ENCODE measurements around the gene LYPD4. TPM values are rescaled to one million over a fixed set of nuclear protein-coding genes. Genes with fewer than 3 reads are reported as not detected.

Gene LYPD4
- total and polyA plus RNA-seq, 2 donors (not counting 1 experiment from before 2014, with no cell fraction given): not detected

- Histone ChIP-seq H3K4me3 (replicated peaks in 1 of 4; ENCODE audit: control extremely low read depth in 1 of 4, insufficient read depth in 1 of 4, low read depth in 3 of 4, low read length in 4 of 4) (no peak overlapping the region), H2AFZ (ENCODE audit: low read length) (no peak overlapping the region), H3K4me2 (ENCODE audit: extremely low read depth, insufficient read depth, low read length) (no peak overlapping the region), H3K79me2 (ENCODE audit: control insufficient read depth, insufficient read depth, low read length) (no peaks in the 10 kb centered on the region), H3K9me3 (ENCODE audit: control insufficient read depth, insufficient read depth, low read depth, low read length) (no peaks in the 10 kb centered on the region), H3K27ac (ENCODE audit: insufficient read depth, low read length) (no peak overlapping the region), H4K20me1 (ENCODE audit: control insufficient read depth, extremely low read depth, insufficient read depth, low read length) (no peaks in the 10 kb centered on the region), H3K4me1 (ENCODE audit: control insufficient read depth, extremely low read depth, insufficient read depth, low read length) (no peaks in the 10 kb centered on the region), H3K36me3 (ENCODE audit: control insufficient read depth, insufficient read depth, low read length) (no peaks in the 10 kb centered on the region), H3K27me3 (ENCODE audit: control insufficient read depth, insufficient read depth, low read length) (peaks cover 10% of the 10 kb centered on the region), H3K9ac (ENCODE audit: insufficient read depth, low read length) (no peak overlapping the region)
- TF ChIP-seq CTCF (conservative IDR thresholded peaks at IDR 0.05 in 1 of 2, IDR thresholded peaks at IDR 0.05 in 1 of 2; ENCODE audit: low read depth in 1 of 2, low read length in 2 of 2) (no peak), EZH2 (IDR thresholded peaks at IDR 0.05; ENCODE audit: low read length, missing control alignments) (no peak)
- no peak for DNase-seq (ENCODE audit: low read depth in 2 of 2)
Observed at GRCh38 chr19:41837981-41838708, 6.3 kb downstream of the LYPD4 start.

GRCh38 chr19:41821003-41821735, 23.3 kb downstream of the LYPD4 start:
- no peak overlapping the region for H3K9ac ChIP-seq (ENCODE audit: insufficient read depth, low read length)
- DNase-seq (ENCODE audit: low read depth in 2 of 2): peak; percentile 10 to 15
- no peaks in the 10 kb centered on the region for H3K27me3 ChIP-seq (ENCODE audit: control insufficient read depth, insufficient read depth, low read length)
- TF ChIP-seq EZH2 (IDR thresholded peaks at IDR 0.05; ENCODE audit: low read length, missing control alignments) (no peak), CTCF (conservative IDR thresholded peaks at IDR 0.05 in 1 of 2, IDR thresholded peaks at IDR 0.05 in 1 of 2; ENCODE audit: low read depth in 1 of 2, low read length in 2 of 2) (peak; percentile 37 to 50)
- no peak overlapping the region for H3K27ac ChIP-seq (ENCODE audit: insufficient read depth, low read length)
- H3K4me3 ChIP-seq (replicated peaks in 1 of 4; ENCODE audit: control extremely low read depth in 1 of 4, insufficient read depth in 1 of 4, low read depth in 3 of 4, low read length in 4 of 4): no peak overlapping the region
- H2AFZ ChIP-seq (ENCODE audit: low read length): no peak overlapping the region
- H3K4me2 ChIP-seq (ENCODE audit: extremely low read depth, insufficient read depth, low read length): no peak overlapping the region
- no peaks in the 10 kb centered on the region for H3K79me2 ChIP-seq (ENCODE audit: control insufficient read depth, insufficient read depth, low read length)
- no peaks in the 10 kb centered on the region for H4K20me1 ChIP-seq (ENCODE audit: control insufficient read depth, extremely low read depth, insufficient read depth, low read length)
- H3K4me1 ChIP-seq (ENCODE audit: control insufficient read depth, extremely low read depth, insufficient read depth, low read length): no peaks in the 10 kb centered on the region
- H3K9me3 ChIP-seq (ENCODE audit: control insufficient read depth, insufficient read depth, low read depth, low read length): no peaks in the 10 kb centered on the region
- H3K36me3 ChIP-seq (ENCODE audit: control insufficient read depth, insufficient read depth, low read length): no peaks in the 10 kb centered on the region

- DNase-seq (ENCODE audit: low read depth in 2 of 2): no peak
- no peaks in the 10 kb centered on the region for H4K20me1 ChIP-seq (ENCODE audit: control insufficient read depth, extremely low read depth, insufficient read depth, low read length)
Observed at GRCh38 chr19:41816761-41817160, 27.7 kb downstream of the LYPD4 start.

More at GRCh38 chr19:41816761-41817160, 27.7 kb downstream of the LYPD4 start:
- Histone ChIP-seq H3K4me1 (ENCODE audit: control insufficient read depth, extremely low read depth, insufficient read depth, low read length) (no peaks in the 10 kb centered on the region), H3K4me3 (replicated peaks in 1 of 4; ENCODE audit: control extremely low read depth in 1 of 4, insufficient read depth in 1 of 4, low read depth in 3 of 4, low read length in 4 of 4) (no peak overlapping the region), H2AFZ (ENCODE audit: low read length) (no peak overlapping the region), H3K9me3 (ENCODE audit: control insufficient read depth, insufficient read depth, low read depth, low read length) (no peaks in the 10 kb centered on the region), H3K27me3 (ENCODE audit: control insufficient read depth, insufficient read depth, low read length) (no peaks in the 10 kb centered on the region), H3K9ac (ENCODE audit: insufficient read depth, low read length) (no peak overlapping the region), H3K79me2 (ENCODE audit: control insufficient read depth, insufficient read depth, low read length) (no peaks in the 10 kb centered on the region), H3K4me2 (ENCODE audit: extremely low read depth, insufficient read depth, low read length) (no peak overlapping the region), H3K36me3 (ENCODE audit: control insufficient read depth, insufficient read depth, low read length) (no peaks in the 10 kb centered on the region), H3K27ac (ENCODE audit: insufficient read depth, low read length) (no peak overlapping the region)
- TF ChIP-seq CTCF (conservative IDR thresholded peaks at IDR 0.05 in 1 of 2, IDR thresholded peaks at IDR 0.05 in 1 of 2; ENCODE audit: low read depth in 1 of 2, low read length in 2 of 2) (no peak), EZH2 (IDR thresholded peaks at IDR 0.05; ENCODE audit: low read length, missing control alignments) (no peak)

All from fibroblast of lung (primary cell).